Fibroblast of peridontal ligament (primary cell): ENCODE results near the gene RFX2.
"Not testable (repeated sequence)": the region's sequence is repeated elsewhere in the genome, so short reads cannot be mapped to it uniquely, and the experiment has no call there.

ENCODE experiments used
- DNase-seq: peaks from one replicate; pipeline ENCODE4 v3.0.0-alpha.2; 2010; ENCODE audit errors: extremely low read depth

Gene RFX2

GRCh38 chr19:6038634-6039405 lies 71.5 kb downstream of the RFX2 start:
- DNase-seq = peak; percentile 51

- no peak for DNase-seq
Observed at GRCh38 chr19:6035026-6035425, 75.3 kb downstream of the RFX2 start.

- DNase-seq = no peak
Observed at GRCh38 chr19:6034512-6034911, 75.8 kb downstream of the RFX2 start.

- DNase-seq = no peak
Observed at GRCh38 chr19:6033744-6034264, 76.5 kb downstream of the RFX2 start.

- no peak for DNase-seq
Observed at GRCh38 chr19:6032827-6033226, 77.5 kb downstream of the RFX2 start.

GRCh38 chr19:6032381-6032780 lies 77.9 kb downstream of the RFX2 start:
- no peak for DNase-seq

GRCh38 chr19:6030214-6030507 lies 80.1 kb downstream of the RFX2 start:
- peak; percentile 83 for DNase-seq

GRCh38 chr19:6026390-6027227 lies 83.7 kb downstream of the RFX2 start:
- no peak for DNase-seq

GRCh38 chr19:6024756-6025155 lies 85.5 kb downstream of the RFX2 start:
- DNase-seq = not testable (repeated sequence)

- DNase-seq = no peak
Observed at GRCh38 chr19:6023936-6024335, 86.4 kb downstream of the RFX2 start.

- DNase-seq = peak; percentile 51
Observed at GRCh38 chr19:6023085-6023682, 87.1 kb downstream of the RFX2 start.

- DNase-seq = no peak
Observed at GRCh38 chr19:6022570-6023064, 87.7 kb downstream of the RFX2 start.

GRCh38 chr19:6021878-6022569 lies 88.3 kb downstream of the RFX2 start:
- peak; percentile 68 for DNase-seq

GRCh38 chr19:6020972-6021805 lies 89.1 kb downstream of the RFX2 start:
- no peak for DNase-seq

GRCh38 chr19:6020166-6020882 lies 90.0 kb downstream of the RFX2 start:
- DNase-seq = no peak

GRCh38 chr19:6018786-6019185 lies 91.5 kb downstream of the RFX2 start:
- DNase-seq = no peak

GRCh38 chr19:6017576-6017975 lies 92.7 kb downstream of the RFX2 start:
- no peak for DNase-seq

GRCh38 chr19:6015841-6016545 lies 94.3 kb downstream of the RFX2 start:
- no peak for DNase-seq

GRCh38 chr19:6014551-6015135 lies 95.7 kb downstream of the RFX2 start:
- no peak for DNase-seq
